UCSD-AML1 (cell line): ENCODE results near the gene WDR1.

Source experiments
- DNase-seq: peaks from one replicate; lab custom pipeline; 2025; ENCODE audit not compliant: unreplicated experiment; lab: John Stamatoyannopoulos, UW

Gene WDR1

DNA sequence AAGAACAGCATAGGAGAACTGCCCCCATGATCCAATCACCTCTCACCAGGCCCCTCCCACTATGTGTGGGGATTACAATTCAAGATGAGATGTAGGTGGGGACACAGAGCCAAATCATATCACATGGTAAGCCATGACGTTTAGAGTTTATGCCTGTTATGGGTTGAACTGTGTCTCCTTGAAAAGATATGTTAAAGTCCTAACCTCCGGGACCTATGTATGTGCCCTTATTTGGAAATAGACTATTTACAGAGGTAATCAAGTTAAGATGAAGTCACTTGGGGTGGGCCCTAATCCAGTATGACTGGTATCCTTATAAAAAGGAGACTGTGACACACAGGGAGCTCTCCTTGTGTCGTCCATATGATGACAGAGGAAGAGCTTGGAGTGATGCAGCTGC lies 70.1 kb downstream of the WDR1 start:
- no peak for DNase-seq

DNA sequence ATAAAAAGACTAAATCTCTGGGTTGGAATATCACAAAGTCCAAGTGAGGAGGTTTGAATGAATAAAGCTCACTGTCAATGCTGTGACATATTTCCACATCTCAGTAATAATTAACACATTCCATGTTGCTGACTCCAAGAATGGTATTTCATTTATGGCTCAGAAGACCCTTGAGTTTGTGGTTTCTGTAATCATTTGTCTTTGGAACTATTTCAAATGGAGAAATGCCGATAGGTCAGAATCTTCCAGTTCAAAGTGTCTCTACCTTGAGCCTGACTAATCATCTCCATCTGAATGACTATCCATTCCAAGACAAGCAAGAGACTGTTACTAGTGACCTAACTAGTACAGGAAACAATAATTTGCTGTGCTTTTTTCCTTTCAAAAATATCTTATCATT lies 71.1 kb downstream of the WDR1 start:
- DNase-seq, result no peak

DNA sequence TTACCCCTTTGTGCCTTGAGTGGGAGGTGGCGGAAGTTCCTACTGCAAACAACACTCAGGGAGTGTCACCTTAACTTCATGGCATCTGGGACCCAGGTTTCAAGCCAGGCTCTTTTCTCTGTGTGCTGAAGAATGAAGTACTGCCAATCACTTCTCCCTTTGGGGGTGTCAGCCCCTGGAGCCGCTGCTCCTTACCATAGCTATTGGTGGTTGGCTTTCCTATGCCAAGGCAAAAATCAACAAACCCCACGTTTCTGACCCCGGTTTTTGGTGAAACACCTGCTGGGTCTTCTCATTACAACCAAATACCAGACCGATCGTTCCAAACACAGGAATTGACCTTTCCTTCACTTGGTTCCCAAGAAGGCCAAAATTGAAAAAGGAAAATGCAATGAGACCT lies 75.6 kb downstream of the WDR1 start:
- no peak for DNase-seq

DNA sequence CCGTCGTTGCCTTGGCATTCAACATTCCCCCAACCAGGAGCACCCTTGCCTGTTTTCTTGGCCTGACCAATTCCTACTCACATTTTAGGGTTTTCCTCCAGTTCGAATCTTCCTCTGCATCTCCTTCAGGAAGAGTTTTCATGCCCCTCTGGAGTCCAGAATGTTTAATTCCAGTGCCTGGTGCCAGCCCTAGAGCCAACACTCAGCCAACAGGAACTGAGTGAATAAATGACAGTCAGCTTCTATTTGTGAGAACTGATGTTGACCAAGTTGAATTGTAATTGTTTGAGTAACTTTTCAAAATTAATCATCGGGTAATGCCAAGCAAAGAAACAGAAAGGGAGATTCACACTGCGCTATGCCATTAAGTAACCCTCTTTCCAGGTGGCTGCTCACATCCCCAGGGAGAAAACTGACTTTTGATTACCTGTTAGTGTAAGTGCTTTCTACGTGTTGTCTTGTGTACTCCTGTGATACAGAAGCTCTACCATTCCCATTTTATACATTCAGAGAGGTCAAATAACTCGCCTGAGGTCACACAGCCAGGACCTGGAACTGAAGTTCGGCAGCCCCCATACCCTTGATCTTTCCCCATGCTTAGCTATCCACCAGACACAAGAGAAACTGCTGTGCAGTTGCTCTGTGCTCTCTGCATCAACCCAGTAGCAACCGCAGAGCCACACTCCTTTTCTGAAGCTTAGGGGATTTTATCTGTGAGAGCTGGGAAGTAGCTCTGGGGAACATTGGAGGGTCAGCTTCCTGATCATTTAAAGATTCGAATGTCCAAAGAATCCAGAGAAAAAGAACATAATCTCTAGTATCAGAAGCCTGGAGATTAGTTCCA lies 76.3 kb downstream of the WDR1 start:
- no peak for DNase-seq

DNA sequence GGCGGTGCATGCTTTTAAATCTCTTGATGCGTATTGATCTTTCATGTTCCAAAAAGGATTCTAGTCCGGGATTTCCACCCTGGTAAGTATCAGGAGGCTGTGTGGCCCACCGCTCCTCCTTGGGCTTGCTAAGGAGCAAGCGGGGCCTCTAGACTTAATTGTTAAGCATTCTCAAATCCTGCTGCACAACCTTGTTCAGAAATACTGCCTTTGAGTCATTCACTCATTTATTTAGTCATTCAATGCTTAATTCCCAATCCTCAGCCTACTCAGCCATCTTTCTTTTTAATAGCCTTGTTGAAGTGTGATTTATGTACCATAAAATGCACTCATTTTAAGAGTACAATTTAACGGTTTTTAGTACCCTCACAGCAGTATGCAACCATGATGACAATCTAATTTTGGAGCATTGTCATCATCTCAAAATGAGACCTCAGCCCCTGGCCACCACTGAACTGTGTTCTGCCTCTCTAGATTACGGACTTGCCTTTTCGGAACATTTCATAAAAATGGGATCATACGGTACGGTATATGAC lies 79.7 kb downstream of the WDR1 start:
- DNase-seq, result no peak

DNA sequence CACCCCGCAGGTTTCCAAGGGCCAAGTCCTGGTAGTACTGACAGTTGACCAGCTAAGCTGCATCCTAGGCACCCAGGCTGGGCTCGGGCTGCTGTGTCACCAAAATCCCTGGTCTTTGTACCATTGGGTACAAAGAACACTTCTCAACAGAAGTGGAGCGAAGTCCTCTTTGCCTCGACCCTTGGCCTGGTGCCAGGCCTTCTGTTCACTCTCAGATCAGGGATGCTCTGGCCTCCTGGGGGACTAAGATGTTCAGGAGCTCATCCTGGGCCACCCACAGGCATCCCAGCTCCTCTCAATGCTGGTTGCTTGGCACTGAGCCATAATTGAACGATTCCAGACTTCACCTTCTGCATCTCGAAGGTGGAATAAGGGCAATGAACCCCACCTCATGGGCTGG lies 81.5 kb downstream of the WDR1 start:
- DNase-seq, result no peak

DNA sequence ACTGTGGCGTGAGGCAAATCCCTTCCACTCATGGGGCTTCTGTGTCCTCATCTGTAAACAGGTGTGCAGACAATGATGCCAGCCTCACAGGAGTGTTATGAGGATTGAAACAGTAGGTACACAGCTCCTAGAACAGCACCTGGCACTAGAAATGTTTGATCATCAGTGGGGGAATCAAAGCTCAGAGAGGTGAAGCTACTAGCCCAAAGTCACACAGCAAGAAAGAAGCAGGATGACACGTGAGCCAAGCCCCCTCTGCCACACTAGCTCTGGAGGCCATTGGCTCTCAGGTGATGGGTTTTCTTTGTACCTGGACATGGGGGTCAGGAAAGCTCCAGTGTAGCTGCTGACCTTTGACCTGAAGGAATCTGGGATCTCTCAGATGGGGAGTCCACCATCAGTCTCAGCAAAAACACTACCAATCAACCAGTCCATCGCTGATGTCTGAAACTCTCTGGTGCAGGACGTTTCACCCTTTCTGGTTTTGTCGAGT lies 81.9 kb downstream of the WDR1 start:
- DNase-seq, result no peak

DNA sequence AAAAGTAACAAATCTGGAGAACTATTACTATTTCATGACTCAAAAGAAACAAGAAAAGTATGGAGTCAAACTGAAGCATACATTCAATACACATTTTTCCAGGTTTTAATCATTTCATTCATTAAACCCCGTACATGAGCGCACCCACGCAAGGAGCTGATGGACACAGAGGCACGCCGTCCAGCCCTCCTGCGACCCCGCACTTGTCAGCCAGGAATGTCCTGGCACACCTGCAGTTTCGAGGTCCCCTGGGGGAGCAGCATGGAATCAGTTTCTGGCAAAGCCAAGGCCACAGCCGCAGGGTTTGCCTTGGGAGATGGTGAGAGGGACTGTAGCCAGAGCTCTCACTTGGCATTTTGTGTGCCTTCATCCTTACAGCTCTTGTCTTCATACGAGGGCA lies 82.5 kb downstream of the WDR1 start:
- no peak for DNase-seq

DNA sequence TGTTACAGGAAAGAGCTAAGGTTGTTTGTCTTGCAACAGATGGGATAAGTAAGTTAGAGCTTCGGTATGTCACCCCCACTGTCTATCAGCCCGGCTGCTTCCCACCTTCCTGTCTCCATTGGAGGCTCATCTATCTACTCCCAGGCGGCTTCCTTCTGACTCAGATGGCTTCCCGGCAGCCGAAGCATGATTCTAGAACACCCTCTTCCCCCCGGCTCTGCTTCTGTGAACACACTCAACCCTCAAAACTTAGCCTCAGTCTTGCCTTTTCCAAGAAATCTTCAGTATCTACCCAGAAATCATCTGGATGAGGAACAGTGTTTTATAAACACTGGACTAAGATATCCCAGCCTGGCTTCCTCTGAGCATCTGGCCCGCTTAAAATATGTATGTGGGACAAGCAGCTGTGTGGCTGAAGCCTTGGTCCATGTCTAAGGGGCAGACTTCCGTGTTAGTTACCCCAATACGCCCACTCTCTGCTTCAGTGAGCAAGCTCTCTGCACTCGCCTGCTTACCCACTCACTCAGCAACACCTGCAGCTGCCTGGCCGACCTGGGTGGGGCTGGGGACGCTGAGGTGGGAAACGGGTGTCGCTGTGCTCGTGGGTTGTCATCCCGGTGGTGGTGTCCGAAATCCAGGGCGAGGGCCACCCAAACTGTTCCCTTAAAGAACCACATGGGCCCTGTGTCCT lies 83.3 kb downstream of the WDR1 start:
- peak; percentile 27 for DNase-seq

DNA sequence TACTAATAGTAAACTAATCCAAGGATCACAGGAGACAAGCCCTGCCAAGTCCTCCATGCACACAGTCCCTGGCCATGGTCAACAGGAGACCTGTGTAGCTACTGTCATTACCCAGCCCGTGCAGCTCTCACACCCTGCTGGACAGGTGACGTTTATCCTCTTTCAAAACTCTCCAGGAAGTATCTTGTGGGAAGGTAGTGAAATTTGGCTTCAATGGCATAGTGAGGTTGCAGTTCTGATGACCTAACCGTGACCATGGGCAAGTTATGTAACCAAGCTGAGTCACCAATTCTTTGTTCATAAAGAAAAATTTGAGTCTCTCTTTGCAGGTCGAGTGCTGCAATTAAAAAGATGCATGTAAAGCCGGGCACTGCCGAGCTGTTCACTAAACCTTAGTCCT lies 84.0 kb downstream of the WDR1 start:
- DNase-seq, result no peak

DNA sequence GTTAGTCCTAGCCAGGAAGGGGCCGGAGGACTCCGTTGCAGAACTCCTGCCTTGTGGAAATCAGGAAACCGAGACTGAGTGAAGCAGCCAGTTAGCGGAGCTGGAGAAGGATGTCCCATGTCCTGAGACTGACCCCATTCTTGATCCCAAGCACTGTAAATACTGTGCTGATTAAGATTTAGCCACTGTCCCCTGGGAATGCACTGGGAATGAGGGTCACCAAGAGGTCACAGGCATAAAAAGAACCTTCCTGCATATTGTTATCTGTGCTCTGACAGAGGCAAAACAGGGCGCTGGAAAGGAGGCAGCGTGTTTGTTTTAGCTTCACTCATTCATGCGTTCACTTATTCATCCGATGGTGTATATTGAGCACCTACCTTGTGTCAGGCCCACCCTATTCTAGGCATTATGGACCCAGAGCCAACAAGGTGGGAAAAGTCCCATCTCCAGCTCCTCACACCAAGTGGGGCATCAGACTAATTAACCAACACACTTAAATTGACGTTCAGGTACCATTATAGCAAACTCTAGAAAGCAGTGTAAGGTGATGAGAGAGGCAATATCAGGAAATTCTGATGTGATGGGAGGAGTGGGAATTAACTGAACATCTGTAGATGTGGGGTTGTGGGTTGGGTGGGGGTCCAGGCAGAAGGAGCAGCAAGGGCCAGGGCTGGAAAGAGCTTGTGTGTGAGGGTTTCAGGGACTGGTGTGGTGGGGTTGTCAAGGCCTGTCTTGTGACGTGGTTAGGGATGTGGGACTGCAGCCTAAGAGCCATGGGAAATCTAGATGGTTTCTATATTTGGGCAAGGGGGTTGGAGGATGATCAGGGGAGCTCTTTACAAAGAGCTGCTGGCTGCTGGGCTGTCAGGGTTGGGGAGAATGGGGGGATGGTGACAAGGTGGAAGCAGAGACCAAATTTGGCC lies 84.7 kb downstream of the WDR1 start:
- no peak for DNase-seq

DNA sequence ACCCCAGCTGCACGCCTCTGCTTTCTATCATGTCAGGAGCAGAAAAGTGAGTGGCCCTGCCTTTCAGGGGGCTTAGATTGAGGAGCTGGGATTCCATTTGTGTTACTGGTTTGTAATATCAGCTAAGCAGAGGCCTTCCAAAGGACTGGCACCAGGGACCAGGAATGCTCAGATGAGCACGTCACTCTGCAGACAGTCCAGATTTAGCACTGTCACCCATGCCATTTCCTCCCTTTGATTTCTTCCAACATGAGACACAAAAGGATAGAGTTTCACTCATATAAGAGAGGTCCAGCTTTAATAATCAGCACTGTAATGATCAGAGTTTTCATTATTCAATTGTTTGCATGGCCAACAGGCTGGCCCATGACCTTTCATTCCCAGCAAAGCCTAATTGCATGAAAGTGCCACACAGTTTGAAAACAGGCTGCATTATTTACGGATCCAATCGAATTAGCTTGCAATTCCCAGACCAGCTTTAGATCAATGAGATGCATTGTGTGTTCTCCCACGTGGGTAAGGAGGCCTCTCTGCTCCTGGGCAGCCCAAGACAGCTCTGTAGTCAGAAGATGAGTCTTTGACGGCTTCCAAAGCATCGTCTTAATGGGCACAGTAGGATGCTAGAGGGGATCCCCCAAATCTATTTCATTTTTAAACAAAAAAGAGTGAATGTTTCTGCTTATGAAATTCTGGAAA lies 85.5 kb downstream of the WDR1 start:
- DNase-seq, result no peak

DNA sequence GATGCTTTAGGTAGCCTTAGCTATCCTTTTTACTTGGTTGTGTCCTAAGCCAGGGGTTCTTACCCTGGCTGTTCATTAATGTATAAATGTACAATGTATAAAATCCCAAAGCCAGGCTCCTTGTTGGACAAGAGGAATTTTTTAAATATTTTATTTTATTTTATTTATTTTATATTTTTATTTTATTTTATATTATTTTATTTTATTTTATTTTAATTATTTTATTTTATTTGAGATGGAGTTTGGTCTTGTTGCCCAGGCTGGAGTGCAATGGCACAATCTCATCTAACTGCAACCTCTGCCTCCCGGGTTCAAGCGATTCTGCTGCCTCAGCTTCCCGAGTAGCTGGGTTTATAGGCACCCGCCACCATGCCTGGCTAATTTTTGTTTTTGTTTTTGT lies 87.2 kb downstream of the WDR1 start:
- DNase-seq, result no peak

DNA sequence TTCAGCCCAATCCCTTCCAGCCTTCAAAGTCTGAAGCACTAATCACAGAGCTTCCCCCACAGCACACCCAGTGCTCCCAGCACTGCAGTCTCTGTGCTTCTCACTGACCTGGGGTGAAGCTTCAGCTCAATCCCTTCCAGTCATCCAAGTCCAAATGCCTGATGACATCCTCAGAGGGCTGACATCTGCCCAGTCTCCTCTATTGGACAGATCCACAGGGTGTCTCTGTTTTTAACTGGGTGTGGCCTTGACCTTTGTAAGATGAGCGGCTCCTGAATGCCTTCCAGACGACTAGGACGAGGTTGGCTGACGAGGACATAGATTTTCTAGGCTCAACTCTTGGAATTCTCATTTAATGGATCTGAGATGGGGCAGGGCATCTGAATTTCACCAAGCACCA lies 87.7 kb downstream of the WDR1 start:
- DNase-seq, result no peak

DNA sequence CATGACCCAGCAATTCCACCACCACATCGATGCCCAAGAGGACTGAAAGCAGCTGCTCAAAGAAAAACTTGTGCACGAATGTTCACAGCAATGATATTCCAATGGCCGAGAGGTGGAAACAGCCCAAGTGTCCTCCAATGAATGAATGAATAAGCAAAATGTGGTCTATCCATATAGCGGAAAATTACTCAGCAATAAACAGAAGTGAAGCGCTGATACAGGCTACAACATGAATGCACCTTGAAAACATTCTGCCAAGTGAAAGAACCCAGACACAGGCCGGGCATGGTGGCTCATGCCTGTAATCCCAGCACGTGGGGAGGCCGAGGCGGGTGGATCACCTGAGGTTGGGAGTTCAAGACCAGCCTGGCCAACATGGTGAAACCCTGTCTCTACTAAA lies 90.1 kb downstream of the WDR1 start:
- DNase-seq, result no peak

DNA sequence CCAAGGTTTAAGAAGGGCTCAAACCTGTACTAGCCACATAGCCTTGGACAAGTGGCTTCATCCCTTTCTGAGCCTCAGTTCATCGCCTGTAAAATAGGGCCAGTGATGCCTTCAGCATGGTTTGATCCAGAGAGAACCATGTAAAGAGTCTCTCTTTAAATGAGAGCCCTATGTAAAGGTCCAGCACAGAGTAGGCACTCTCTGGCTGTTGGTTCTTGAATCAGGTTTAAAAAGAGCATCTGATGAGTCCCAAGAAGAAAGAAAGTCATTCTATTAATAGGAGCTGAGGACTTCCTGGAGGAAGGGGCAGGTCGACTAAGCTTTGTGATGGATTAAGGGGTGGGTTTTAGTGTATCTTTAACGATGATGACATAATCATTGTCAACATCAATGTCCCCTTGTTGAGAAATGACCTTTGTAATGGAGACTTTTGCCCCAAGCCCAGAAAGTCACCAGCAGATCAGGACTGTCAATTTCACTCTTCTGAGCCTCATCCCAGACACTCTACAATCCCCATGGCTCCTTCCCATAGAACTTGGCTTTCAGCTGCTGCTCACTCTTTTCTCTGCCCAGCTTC lies 91.3 kb downstream of the WDR1 start:
- DNase-seq, result no peak
